PC-9 (cell line): ENCODE measurements around the gene KRTAP5-5.

Experiments
- EZH2 ChIP-seq: fragments of 200-600 bp; sonication (generic); IDR thresholded peaks from 2 replicates; pipeline ENCODE4 v1.8.0; 2017; ENCODE audit warnings: antibody characterized with exemption, low read depth
- TF ChIP-seq, protein P1 (sequence below): fragments of 200-600 bp; sonication (generic); conservative IDR thresholded peaks from 2 replicates; pipeline ENCODE4 v1.6.1; 2017; ENCODE audit warnings: mixed run types, antibody characterized with exemption, mild to moderate bottlenecking, moderate library complexity

DNA sequence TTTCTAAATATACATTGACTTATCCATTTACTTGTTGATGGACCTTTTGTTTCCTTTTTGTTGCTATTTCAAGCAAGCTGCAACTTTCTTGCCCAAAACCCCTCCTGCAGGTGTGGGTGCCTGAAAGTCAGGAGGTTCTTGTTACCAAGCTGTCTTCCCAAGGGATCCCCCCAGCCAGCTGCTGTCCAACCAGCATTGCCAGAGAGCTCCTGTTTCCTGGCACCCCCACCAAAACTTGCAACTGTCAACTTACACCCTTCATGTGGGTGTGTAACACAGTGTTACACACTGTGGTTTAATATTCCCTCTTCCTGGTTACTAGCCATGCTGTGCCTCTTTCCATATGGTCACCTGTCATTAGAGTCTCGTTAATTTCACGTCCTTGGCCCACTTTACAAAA is 42.9 kb upstream of the KRTAP5-5 start:
- TF ChIP-seq, protein P1, sequence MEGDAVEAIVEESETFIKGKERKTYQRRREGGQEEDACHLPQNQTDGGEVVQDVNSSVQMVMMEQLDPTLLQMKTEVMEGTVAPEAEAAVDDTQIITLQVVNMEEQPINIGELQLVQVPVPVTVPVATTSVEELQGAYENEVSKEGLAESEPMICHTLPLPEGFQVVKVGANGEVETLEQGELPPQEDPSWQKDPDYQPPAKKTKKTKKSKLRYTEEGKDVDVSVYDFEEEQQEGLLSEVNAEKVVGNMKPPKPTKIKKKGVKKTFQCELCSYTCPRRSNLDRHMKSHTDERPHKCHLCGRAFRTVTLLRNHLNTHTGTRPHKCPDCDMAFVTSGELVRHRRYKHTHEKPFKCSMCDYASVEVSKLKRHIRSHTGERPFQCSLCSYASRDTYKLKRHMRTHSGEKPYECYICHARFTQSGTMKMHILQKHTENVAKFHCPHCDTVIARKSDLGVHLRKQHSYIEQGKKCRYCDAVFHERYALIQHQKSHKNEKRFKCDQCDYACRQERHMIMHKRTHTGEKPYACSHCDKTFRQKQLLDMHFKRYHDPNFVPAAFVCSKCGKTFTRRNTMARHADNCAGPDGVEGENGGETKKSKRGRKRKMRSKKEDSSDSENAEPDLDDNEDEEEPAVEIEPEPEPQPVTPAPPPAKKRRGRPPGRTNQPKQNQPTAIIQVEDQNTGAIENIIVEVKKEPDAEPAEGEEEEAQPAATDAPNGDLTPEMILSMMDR: no peak
- no peak for TF ChIP-seq EZH2
